ENCODE data around the gene NMNAT2. TPM values are rescaled to one million over a fixed set of nuclear protein-coding genes. Genes with fewer than 3 reads are reported as not detected.

NMNAT2 gene
- total and polyA plus RNA-seq, 7 donors, result under 0.01 to 5.5 (median 3.6) TPM

DNA sequence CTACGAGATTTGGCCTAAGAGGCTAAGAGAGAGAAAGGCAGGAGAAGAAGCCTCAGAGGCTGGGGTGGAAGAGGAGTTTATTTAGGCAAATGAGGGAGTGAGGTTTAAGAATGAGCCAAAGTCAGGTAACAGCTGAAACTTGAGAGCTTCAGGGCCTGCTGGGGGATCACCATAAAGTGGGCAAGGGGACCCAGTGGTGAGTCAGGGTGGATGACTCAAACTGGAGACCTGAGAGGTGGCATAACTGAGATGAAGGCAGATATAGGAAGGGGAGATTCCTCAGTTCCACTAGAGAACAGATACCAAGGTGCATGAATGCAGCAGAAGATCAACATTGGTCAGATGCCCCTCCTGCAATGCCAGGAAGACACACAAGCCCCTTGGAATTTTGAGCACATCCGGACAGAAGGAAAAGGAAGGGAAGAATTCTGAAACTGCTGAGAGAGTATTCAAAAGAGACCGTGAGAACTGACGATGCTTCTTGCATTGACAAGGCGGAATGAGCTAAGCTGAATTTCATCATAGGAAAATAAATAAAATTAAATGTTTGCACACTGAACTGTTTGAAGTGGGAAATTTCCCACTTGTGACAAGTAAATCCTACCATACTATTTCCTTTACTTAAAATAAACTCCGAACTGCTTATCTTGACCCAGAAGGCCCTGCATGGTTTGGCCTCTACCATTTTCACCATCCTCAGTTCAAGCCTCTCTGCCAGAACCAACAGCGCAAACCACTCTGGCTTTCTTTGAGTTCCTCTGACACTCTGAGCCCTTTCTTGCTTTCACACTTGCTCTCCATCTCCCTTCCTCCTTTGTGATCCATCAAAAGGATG, 94.1 kb downstream of the NMNAT2 start:
- Histone ChIP-seq H3K36me3 (no peaks in the 10 kb centered on the region), H3K9me3 (no peaks in the 10 kb centered on the region), H3K4me1 (peaks cover 0 to 36% (median 33%) of the 10 kb centered on the region in 4 donors), H3K27me3 (no peaks in the 10 kb centered on the region), H3K27ac (no peak overlapping the region), H3K4me3 (no peak overlapping the region)
- 82 to 86% methylated on average over 7 of the region's 7 CpGs for WGBS, 2 donors
- intact Hi-C loops (cut with DNase I), result no loop called here
- no peak for DNase-seq
- TF ChIP-seq EP300 (IDR thresholded peaks at IDR 0.05) (no peak), POLR2AphosphoS5 (IDR thresholded peaks at IDR 0.05) (no peak), POLR2A (IDR thresholded peaks at IDR 0.05) (no peak)
- TF ChIP-seq, protein P1, sequence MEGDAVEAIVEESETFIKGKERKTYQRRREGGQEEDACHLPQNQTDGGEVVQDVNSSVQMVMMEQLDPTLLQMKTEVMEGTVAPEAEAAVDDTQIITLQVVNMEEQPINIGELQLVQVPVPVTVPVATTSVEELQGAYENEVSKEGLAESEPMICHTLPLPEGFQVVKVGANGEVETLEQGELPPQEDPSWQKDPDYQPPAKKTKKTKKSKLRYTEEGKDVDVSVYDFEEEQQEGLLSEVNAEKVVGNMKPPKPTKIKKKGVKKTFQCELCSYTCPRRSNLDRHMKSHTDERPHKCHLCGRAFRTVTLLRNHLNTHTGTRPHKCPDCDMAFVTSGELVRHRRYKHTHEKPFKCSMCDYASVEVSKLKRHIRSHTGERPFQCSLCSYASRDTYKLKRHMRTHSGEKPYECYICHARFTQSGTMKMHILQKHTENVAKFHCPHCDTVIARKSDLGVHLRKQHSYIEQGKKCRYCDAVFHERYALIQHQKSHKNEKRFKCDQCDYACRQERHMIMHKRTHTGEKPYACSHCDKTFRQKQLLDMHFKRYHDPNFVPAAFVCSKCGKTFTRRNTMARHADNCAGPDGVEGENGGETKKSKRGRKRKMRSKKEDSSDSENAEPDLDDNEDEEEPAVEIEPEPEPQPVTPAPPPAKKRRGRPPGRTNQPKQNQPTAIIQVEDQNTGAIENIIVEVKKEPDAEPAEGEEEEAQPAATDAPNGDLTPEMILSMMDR (IDR thresholded peaks at IDR 0.05), result no peak

DNA sequence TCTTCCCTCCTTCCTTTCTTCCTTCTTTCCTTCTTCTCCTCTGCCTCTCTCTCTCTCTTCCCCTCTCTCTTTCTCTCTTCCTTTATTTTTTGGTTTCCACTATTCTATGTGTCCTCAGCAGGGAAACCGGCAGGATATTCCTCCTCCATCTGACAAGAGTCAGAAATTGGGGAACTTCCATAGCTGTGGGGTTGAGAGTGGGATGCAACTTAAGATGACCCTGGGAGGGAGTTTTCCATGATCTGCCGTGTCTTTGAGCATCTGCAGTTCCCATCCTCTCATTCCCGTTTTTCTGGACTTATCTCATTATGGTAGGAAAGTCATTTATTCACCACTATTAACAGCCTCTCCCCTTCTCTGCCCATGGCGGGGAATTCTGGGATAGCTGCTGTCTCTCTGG, 98.6 kb downstream of the NMNAT2 start:
- 67 to 84% methylated on average over 4 of the region's 4 CpGs for WGBS, 2 donors
- H3K4me1 ChIP-seq, result peaks cover 0 to 47% (median 30%) of the 10 kb centered on the region in 4 donors
- no peaks in the 10 kb centered on the region for H3K27me3 ChIP-seq
- peak overlapping the region in 3 of 4 donors; percentile 77 to 80 (median 79) for H3K27ac ChIP-seq
- no peaks in the 10 kb centered on the region for H3K9me3 ChIP-seq
- TF ChIP-seq POLR2AphosphoS5 (IDR thresholded peaks at IDR 0.05), result no peak
- TF ChIP-seq EP300 (IDR thresholded peaks at IDR 0.05), result no peak
- no peak for TF ChIP-seq POLR2A (IDR thresholded peaks at IDR 0.05)
- TF ChIP-seq, protein P1 (IDR thresholded peaks at IDR 0.05), result no peak
- intact Hi-C loops (cut with DNase I), result loop anchor here (1.0 to 10.0 kb wide), 4 partner anchors 38 to 357 kb away; no protein-coding TSS in a partner anchor
- no peak overlapping the region for H3K4me3 ChIP-seq
- no peaks in the 10 kb centered on the region for H3K36me3 ChIP-seq
- no peak for DNase-seq

DNA sequence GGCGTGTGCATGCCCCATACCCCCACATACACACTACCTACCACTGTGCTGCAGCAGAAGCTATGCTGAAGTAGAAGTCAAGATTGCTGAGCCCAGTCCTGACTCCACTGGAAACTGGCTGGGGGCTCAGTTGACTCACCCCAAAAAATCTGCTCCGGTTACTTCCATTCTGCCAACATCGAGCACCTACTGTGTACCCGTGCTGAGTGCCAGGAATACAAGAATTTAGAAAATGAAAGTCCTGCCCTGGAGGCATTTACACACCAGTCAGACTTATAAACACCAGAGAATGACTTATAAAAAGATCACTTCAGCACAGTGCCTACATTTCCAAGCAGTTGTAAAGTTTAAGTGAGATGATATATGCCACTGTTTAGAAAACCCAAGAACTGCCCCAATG, 99.1 kb downstream of the NMNAT2 start:
- Histone ChIP-seq H3K9me3 (no peaks in the 10 kb centered on the region), H3K27me3 (no peaks in the 10 kb centered on the region), H3K27ac (peak overlapping the region; percentile 75 to 80 (median 78)), H3K4me1 (peaks cover 0 to 51% (median 32%) of the 10 kb centered on the region in 4 donors), H3K4me3 (no peak overlapping the region), H3K36me3 (no peaks in the 10 kb centered on the region)
- intact Hi-C loops (cut with DNase I), result loop anchor here (1.0 to 10.0 kb wide), 4 partner anchors 38 to 356 kb away; no protein-coding TSS in a partner anchor
- 82 to 90% methylated on average over 4 of the region's 4 CpGs for WGBS, 2 donors
- DNase-seq, result no peak
- TF ChIP-seq POLR2AphosphoS5 (IDR thresholded peaks at IDR 0.05), result no peak
- TF ChIP-seq EP300 (IDR thresholded peaks at IDR 0.05), result no peak
- TF ChIP-seq, protein P1 (IDR thresholded peaks at IDR 0.05), result no peak
- no peak for TF ChIP-seq POLR2A (IDR thresholded peaks at IDR 0.05)

DNA sequence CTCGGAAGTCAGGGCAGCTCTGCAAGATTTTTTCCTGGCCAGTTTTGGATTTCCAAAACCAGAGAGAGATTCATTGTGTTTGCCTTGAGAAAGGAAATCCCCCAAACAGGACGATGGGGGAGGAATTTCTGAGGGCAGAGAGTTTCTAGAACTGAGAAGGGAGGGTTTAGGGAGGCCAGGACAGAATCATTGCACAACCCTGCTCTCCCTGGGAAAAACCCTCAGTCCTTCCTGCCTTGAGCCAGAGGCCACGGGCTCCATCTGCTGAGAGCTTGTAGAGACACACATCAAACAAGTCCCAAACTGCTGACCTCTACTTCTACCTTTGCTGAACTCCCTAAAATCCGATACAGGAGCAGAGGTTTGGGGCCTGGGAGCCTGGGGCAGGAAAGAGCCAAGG, 99.7 kb downstream of the NMNAT2 start:
- DNase-seq, result peak; percentile 95
- no peak overlapping the region for H3K4me3 ChIP-seq
- TF ChIP-seq, protein P1 (IDR thresholded peaks at IDR 0.05), result peak; percentile 38 to 68 (median 60)
- TF ChIP-seq EP300 (IDR thresholded peaks at IDR 0.05) (no peak), POLR2AphosphoS5 (IDR thresholded peaks at IDR 0.05) (peak in 3 of 4 donors; percentile 15 to 45 (median 36)), POLR2A (IDR thresholded peaks at IDR 0.05) (no peak)
- WGBS, 2 donors, result 51 to 54% methylated on average over 4 of the region's 4 CpGs
- H3K36me3 ChIP-seq, result no peaks in the 10 kb centered on the region
- H3K27ac ChIP-seq, result peak overlapping the region; percentile 75 to 80 (median 78)
- no peaks in the 10 kb centered on the region for H3K27me3 ChIP-seq
- H3K9me3 ChIP-seq, result no peaks in the 10 kb centered on the region
- intact Hi-C loops (cut with DNase I), result loop anchor here (2.0 to 10.0 kb wide), 3 partner anchors 84 to 356 kb away; no protein-coding TSS in a partner anchor
- peaks cover 0 to 57% (median 35%) of the 10 kb centered on the region in 4 donors for H3K4me1 ChIP-seq
